ENCODE data around the gene CELSR1.

Gene CELSR1

GRCh38 chr22:46545086-46545792 is 7.8 kb upstream of the CELSR1 start:
- no peaks in the 10 kb centered on the region for H3K36me3 ChIP-seq (ENCODE audit: control insufficient read depth, insufficient read depth, low read length)
- no peaks in the 10 kb centered on the region for H3K4me1 ChIP-seq (ENCODE audit: control insufficient read depth, insufficient read depth, low read length)
- no peak overlapping the region for H3K4me3 ChIP-seq (ENCODE audit: low read depth, low read length)
- no peak overlapping the region for H3K9ac ChIP-seq (ENCODE audit: low read depth, low read length)
- no peaks in the 10 kb centered on the region for H3K9me3 ChIP-seq (ENCODE audit: control insufficient read depth, insufficient read depth, low read length)
- H3K27me3 ChIP-seq (ENCODE audit: control insufficient read depth, insufficient read depth, low read length) = no peaks in the 10 kb centered on the region

DNA sequence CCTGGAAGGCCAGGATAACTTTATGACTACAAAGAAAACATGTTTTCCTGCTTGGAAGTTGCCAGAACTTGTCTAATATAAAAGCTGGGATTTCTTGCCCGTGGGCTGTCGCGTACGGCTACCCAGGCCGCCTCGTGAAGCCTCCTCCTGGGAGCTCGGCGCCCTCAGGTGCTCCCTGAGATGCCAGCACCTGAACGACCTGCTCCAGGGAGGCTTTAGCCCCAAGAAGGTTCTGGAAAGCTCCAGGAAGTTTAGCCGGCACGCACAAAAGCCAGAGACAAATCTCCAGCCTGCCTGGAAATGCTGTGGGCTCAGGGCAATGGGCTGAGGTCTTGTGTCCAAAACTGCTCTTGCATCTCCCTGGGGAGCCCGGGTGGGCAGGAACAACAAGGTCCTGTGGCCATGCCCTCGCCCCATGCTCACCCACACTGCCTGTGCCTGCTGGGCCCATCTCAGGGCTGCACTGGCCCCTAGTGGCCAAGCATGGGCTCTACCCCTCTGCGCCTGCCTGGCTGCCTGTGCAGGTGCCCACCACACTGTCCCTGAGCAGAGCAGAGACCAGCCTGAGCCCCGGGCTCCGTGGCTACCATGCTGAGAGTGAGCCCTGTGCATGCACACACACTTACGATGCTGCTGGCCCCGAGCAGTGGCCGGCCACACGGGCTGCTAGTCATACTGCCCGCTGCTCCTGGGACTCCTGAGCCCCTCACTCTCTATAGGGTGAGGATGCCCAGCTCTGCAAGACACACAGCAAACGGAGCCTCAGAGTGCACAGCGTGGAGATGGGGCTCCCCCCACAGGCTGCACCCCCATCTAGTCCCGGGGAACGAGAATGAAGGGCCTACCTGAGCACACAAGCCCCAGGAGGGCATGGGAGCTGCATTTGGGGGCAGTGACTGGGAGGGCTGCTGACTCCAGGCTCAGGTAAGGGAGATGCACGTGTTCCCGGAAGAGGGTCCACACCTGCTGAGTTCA is 4.9 kb upstream of the CELSR1 start:
- Histone ChIP-seq H3K4me1 (ENCODE audit: control insufficient read depth, insufficient read depth, low read length) (peaks cover 3% of the 10 kb centered on the region), H3K9ac (ENCODE audit: low read depth, low read length) (no peak overlapping the region), H3K4me3 (ENCODE audit: low read depth, low read length) (no peak overlapping the region), H3K9me3 (ENCODE audit: control insufficient read depth, insufficient read depth, low read length) (no peaks in the 10 kb centered on the region), H3K27me3 (ENCODE audit: control insufficient read depth, insufficient read depth, low read length) (peaks cover 12% of the 10 kb centered on the region), H3K36me3 (ENCODE audit: control insufficient read depth, insufficient read depth, low read length) (no peaks in the 10 kb centered on the region)

DNA sequence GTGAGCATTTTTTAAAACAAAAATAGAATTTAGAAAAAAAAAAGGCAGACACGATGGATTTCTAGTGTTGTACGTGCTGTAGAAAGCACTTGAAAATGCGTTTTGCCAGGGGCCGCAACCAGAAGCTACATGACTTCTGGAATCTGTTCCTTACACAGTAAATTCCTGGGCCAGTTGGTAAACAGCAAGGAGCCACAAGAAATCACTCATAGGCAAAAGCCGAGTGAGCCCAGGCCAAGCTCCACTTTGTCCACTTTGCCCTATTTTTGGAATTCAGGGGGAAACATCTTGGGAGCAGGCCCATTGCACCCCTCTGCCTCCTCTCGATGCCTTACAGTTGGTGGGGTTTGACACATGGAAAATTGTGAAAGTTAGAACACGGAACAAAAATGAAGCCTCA is 4.1 kb upstream of the CELSR1 start:
- Histone ChIP-seq H3K9ac (ENCODE audit: low read depth, low read length) (no peak overlapping the region), H3K27me3 (ENCODE audit: control insufficient read depth, insufficient read depth, low read length) (peaks cover 12% of the 10 kb centered on the region), H3K4me1 (ENCODE audit: control insufficient read depth, insufficient read depth, low read length) (peaks cover 3% of the 10 kb centered on the region), H3K4me3 (ENCODE audit: low read depth, low read length) (no peak overlapping the region), H3K36me3 (ENCODE audit: control insufficient read depth, insufficient read depth, low read length) (no peaks in the 10 kb centered on the region), H3K9me3 (ENCODE audit: control insufficient read depth, insufficient read depth, low read length) (no peaks in the 10 kb centered on the region)

DNA sequence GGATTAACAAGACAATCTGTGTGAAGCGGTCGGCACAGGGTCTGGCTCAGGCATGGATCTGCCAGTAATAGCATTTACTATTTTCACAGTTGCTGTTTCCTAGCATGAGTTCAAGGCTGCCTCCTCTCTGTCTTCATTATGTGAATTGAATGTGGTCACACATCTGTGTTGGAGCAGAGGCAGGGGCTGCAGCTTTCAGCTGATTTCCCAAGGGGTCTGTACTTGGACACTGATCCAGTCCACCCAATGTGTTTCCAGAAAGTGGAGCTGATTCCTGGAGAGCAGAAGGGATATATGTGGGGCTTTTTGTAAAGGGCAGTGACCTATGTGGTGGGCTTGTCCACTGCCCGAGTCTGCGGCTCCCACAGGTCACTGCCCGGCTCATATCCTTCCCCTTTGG is 3.5 kb upstream of the CELSR1 start:
- H3K27me3 ChIP-seq (ENCODE audit: control insufficient read depth, insufficient read depth, low read length) = peaks cover 16% of the 10 kb centered on the region
- H3K4me3 ChIP-seq (ENCODE audit: low read depth, low read length) = no peak overlapping the region
- H3K4me1 ChIP-seq (ENCODE audit: control insufficient read depth, insufficient read depth, low read length) = peaks cover 3% of the 10 kb centered on the region
- no peak overlapping the region for H3K9ac ChIP-seq (ENCODE audit: low read depth, low read length)
- H3K9me3 ChIP-seq (ENCODE audit: control insufficient read depth, insufficient read depth, low read length) = no peaks in the 10 kb centered on the region
- H3K36me3 ChIP-seq (ENCODE audit: control insufficient read depth, insufficient read depth, low read length) = no peaks in the 10 kb centered on the region

- H3K36me3 ChIP-seq (ENCODE audit: control insufficient read depth, insufficient read depth, low read length) = peaks cover 8% of the 10 kb centered on the region
- H3K9me3 ChIP-seq (ENCODE audit: control insufficient read depth, insufficient read depth, low read length) = no peaks in the 10 kb centered on the region
- peaks cover 3% of the 10 kb centered on the region for H3K4me1 ChIP-seq (ENCODE audit: control insufficient read depth, insufficient read depth, low read length)
- peaks cover 21% of the 10 kb centered on the region for H3K27me3 ChIP-seq (ENCODE audit: control insufficient read depth, insufficient read depth, low read length)
- H3K9ac ChIP-seq (ENCODE audit: low read depth, low read length) = no peak overlapping the region
- peak overlapping the region; percentile 31 for H3K4me3 ChIP-seq (ENCODE audit: low read depth, low read length)
These were observed 1.7 kb upstream of the CELSR1 start for GRCh38 chr22:46539169-46539568.

DNA sequence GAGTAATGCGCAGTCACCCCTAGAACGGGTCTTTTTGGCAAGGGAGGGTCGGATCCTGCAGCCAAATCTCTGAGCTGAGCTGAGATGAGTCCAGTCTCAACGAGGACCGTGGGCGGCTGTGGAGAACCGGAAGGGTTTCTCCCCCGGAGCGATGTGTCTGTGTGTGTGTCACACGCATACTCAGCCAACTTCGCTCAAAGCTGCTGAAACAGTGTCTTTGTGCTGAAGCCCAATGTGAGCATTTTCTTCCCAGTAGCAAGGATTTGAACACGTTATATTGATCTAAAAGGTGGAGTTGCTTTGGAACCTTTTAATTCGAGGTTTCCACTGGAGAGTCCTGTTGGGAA is 1.4 kb upstream of the CELSR1 start:
- H3K9ac ChIP-seq (ENCODE audit: low read depth, low read length) = no peak overlapping the region
- peaks cover 3% of the 10 kb centered on the region for H3K4me1 ChIP-seq (ENCODE audit: control insufficient read depth, insufficient read depth, low read length)
- H3K9me3 ChIP-seq (ENCODE audit: control insufficient read depth, insufficient read depth, low read length) = no peaks in the 10 kb centered on the region
- H3K4me3 ChIP-seq (ENCODE audit: low read depth, low read length) = peak overlapping the region; percentile 31
- peaks cover 21% of the 10 kb centered on the region for H3K27me3 ChIP-seq (ENCODE audit: control insufficient read depth, insufficient read depth, low read length)
- peaks cover 8% of the 10 kb centered on the region for H3K36me3 ChIP-seq (ENCODE audit: control insufficient read depth, insufficient read depth, low read length)

- Histone ChIP-seq H3K9me3 (ENCODE audit: control insufficient read depth, insufficient read depth, low read length) (no peaks in the 10 kb centered on the region), H3K9ac (ENCODE audit: low read depth, low read length) (no peak overlapping the region), H3K4me1 (ENCODE audit: control insufficient read depth, insufficient read depth, low read length) (peaks cover 3% of the 10 kb centered on the region), H3K27me3 (ENCODE audit: control insufficient read depth, insufficient read depth, low read length) (peaks cover 21% of the 10 kb centered on the region), H3K4me3 (ENCODE audit: low read depth, low read length) (peak overlapping the region; percentile 31), H3K36me3 (ENCODE audit: control insufficient read depth, insufficient read depth, low read length) (peaks cover 8% of the 10 kb centered on the region)
These were observed 760 bp upstream of the CELSR1 start for GRCh38 chr22:46537946-46538813.

DNA sequence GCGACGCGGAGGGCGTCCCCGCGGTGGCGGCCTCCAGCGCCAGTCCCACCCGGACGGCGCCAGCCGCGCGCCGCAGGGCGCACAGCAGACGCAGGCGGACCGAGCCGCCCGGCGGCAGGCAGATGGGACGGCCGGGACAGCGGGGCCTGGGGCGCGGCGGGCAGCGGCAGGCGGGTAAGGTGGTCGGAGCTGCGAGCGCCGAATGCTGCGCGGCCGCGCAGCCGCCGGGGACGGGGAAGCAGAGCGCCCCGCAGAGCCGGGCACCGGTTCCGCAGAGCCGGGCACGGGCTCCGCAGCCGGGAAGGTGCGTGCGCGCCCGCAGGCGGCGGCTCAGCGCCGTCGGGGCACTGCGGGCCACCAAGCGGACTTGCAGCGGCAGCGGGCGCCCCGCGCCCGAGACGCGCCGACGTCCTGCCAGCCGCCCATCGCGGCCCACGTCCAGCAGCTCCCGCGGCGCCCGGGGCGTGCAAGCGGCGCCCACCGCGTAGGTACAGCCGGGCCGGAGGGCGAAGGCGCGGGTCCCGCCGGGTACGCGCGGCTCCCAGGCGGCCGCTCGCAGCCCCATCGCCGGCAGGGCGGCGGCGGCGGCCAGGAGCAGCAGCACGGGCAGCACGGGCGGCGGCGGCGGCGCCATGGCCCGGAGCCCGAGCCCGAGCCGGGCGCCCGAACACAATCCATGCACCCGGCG is 739 bp downstream of the CELSR1 start:
- H3K4me3 ChIP-seq (ENCODE audit: low read depth, low read length) = peak overlapping the region; percentile 18
- no peaks in the 10 kb centered on the region for H3K9me3 ChIP-seq (ENCODE audit: control insufficient read depth, insufficient read depth, low read length)
- H3K36me3 ChIP-seq (ENCODE audit: control insufficient read depth, insufficient read depth, low read length) = peaks cover 8% of the 10 kb centered on the region
- peaks cover 21% of the 10 kb centered on the region for H3K27me3 ChIP-seq (ENCODE audit: control insufficient read depth, insufficient read depth, low read length)
- H3K4me1 ChIP-seq (ENCODE audit: control insufficient read depth, insufficient read depth, low read length) = peaks cover 3% of the 10 kb centered on the region
- H3K9ac ChIP-seq (ENCODE audit: low read depth, low read length) = no peak overlapping the region

GRCh38 chr22:46535876-46536536 is 1.4 kb downstream of the CELSR1 start:
- Histone ChIP-seq H3K4me1 (ENCODE audit: control insufficient read depth, insufficient read depth, low read length) (peaks cover 3% of the 10 kb centered on the region), H3K36me3 (ENCODE audit: control insufficient read depth, insufficient read depth, low read length) (peaks cover 8% of the 10 kb centered on the region), H3K9ac (ENCODE audit: low read depth, low read length) (no peak overlapping the region), H3K4me3 (ENCODE audit: low read depth, low read length) (peak overlapping the region; percentile 18), H3K9me3 (ENCODE audit: control insufficient read depth, insufficient read depth, low read length) (no peaks in the 10 kb centered on the region), H3K27me3 (ENCODE audit: control insufficient read depth, insufficient read depth, low read length) (peaks cover 21% of the 10 kb centered on the region)

GRCh38 chr22:46534901-46535630 is 2.4 kb downstream of the CELSR1 start:
- peaks cover 21% of the 10 kb centered on the region for H3K27me3 ChIP-seq (ENCODE audit: control insufficient read depth, insufficient read depth, low read length)
- H3K9me3 ChIP-seq (ENCODE audit: control insufficient read depth, insufficient read depth, low read length) = no peaks in the 10 kb centered on the region
- H3K9ac ChIP-seq (ENCODE audit: low read depth, low read length) = no peak overlapping the region
- no peak overlapping the region for H3K4me3 ChIP-seq (ENCODE audit: low read depth, low read length)
- H3K36me3 ChIP-seq (ENCODE audit: control insufficient read depth, insufficient read depth, low read length) = peaks cover 8% of the 10 kb centered on the region
- peaks cover 3% of the 10 kb centered on the region for H3K4me1 ChIP-seq (ENCODE audit: control insufficient read depth, insufficient read depth, low read length)

All from iPS-15b (cell line).